Lung (tissue), 12 donors: ENCODE measurements around the gene CTXND1. TPM values are rescaled to one million over a fixed set of nuclear protein-coding genes. Genes with fewer than 3 reads are reported as not detected.

Source experiments
- ATAC-seq: fragments of 200-7000 bp; cut with Tn5 transposase; one replicate; pipeline ENCODE4 v1.9.1; 2020; ENCODE audit warnings: moderate number of reproducible peaks; ENCODE audit not compliant: insufficient read depth, low FRiP score
- DNase-seq, 3 donors: peaks; one replicate each; pipeline ENCODE4 v3.0.0-alpha.2; 2013 to 2017
- H3K27ac ChIP-seq, 2 donors: one replicate each; pipeline ENCODE4 v1.5.1; 2013; ENCODE audit warnings: mild to moderate bottlenecking in 2 of 2, moderate library complexity in 2 of 2, control low read depth in 1 of 2, inconsistent platforms in 1 of 2, low read depth in 1 of 2, low read length in 1 of 2
- H3K27me3 ChIP-seq, 3 donors: one replicate each; pipeline ENCODE4 v1.5.1; 2013; ENCODE audit warnings: low read length in 2 of 3; ENCODE audit not compliant: control insufficient read depth in 3 of 3, insufficient read depth in 3 of 3
- H3K36me3 ChIP-seq, 4 donors: one replicate each; pipeline ENCODE4 v1.5.1; 2013; ENCODE audit warnings: low read length in 4 of 4, mild to moderate bottlenecking in 1 of 4, moderate library complexity in 1 of 4; ENCODE audit not compliant: control insufficient read depth in 4 of 4, insufficient read depth in 4 of 4
- H3K4me1 ChIP-seq, 5 donors: one replicate each; pipeline ENCODE4 v1.5.1; 2013; ENCODE audit warnings: low read length in 5 of 5, mild to moderate bottlenecking in 2 of 5, moderate library complexity in 1 of 5; ENCODE audit not compliant: control insufficient read depth in 5 of 5, insufficient read depth in 5 of 5
- H3K4me3 ChIP-seq: one replicate; pipeline ENCODE4 v1.5.1; 2013; ENCODE audit warnings: mild to moderate bottlenecking, control low read depth, moderate library complexity
- H3K9ac ChIP-seq, 2 donors: one replicate each; pipeline ENCODE4 v1.5.1; 2013; ENCODE audit warnings: low read length in 2 of 2, control low read depth in 1 of 2; ENCODE audit not compliant: insufficient read depth in 1 of 2
- H3K9me3 ChIP-seq, 4 donors: one replicate each; pipeline ENCODE4 v1.5.1; 2013; ENCODE audit warnings: low read length in 3 of 4, mild to moderate bottlenecking in 1 of 4, moderate library complexity in 1 of 4; ENCODE audit not compliant: control insufficient read depth in 4 of 4, insufficient read depth in 3 of 4
- CTCF ChIP-seq: IDR thresholded peaks from 2 replicates; pipeline ENCODE4 v1.5.1; 2012; ENCODE audit warnings: mild to moderate bottlenecking; ENCODE audit errors: control extremely low read depth, extremely low read depth
- WGBS, 2 donors: extraction: QIAGEN DNeasy Blood & Tissue Kit; methylation state at CpG; one replicate each; pipeline ENCODE4 v1.1.7; 2013; 5-methylcytosine and 5-hydroxymethylcytosine counted together
- polyA plus RNA-seq, 2 donors: library from polyadenylated mRNA; stranded (reverse); fragments of 200-250 nt; gene quantifications; one replicate each; pipeline ENCODE4 v1.2.1, GENCODE V29; 2013
- total RNA-seq, 2 donors: library from RNA; depleted of rRNA in 1 of 2; stranded (reverse); fragments of >200 nt in 1 of 2; gene quantifications; one replicate each; pipeline ENCODE4 v1.2.1, GENCODE V29; 2014 to 2021
- donor health status: control.
- donor health status: control.
- donor health status: Bipolar disorder and iron deficiency.
- donor health status: healthy.
- donor health status: DM: yes; HTN: yes; CAD: no.

The CTXND1 gene
- total and polyA plus RNA-seq, 4 donors: 0.10 to 2.4 (median 1.5) TPM

GRCh38 chr15:80259942-80260510 lies 8.0 kb upstream of the CTXND1 start:
- no peaks in the 10 kb centered on the region for H3K36me3 ChIP-seq
- ATAC-seq: no peak
- TF ChIP-seq CTCF: no peak
- DNase-seq: peak in 1 of 3 donors; percentile 7
- no peak overlapping the region for H3K27ac ChIP-seq
- H3K9ac ChIP-seq: no peak overlapping the region
- no peak overlapping the region for H3K4me3 ChIP-seq
- 78 to 90% methylated on average over 1 of the region's 1 CpG for WGBS, 2 donors
- H3K27me3 ChIP-seq: peaks cover 0 to 27% (median 6%) of the 10 kb centered on the region in 3 donors
- peaks cover 0 to 3% (median 0%) of the 10 kb centered on the region in 4 donors for H3K9me3 ChIP-seq
- peaks cover 0 to 9% (median 0%) of the 10 kb centered on the region in 5 donors for H3K4me1 ChIP-seq

GRCh38 chr15:80251428-80252120 lies 439 bp downstream of the CTXND1 start:
- DNase-seq (peak; percentile 38 to 60 (median 39)), ATAC-seq (no peak)
- Histone ChIP-seq H3K9me3 (no peaks in the 10 kb centered on the region), H3K27me3 (peaks cover 0 to 47% (median 14%) of the 10 kb centered on the region in 3 donors), H3K9ac (peak overlapping the region in 1 of 2 donors; percentile 53), H3K27ac (peak overlapping the region in 1 of 2 donors; percentile 65), H3K36me3 (no peaks in the 10 kb centered on the region), H3K4me3 (peak overlapping the region; percentile 34), H3K4me1 (peaks cover 0 to 14% (median 3%) of the 10 kb centered on the region in 5 donors)
- 1 to 2% methylated on average over 63 to 79 of the region's 79 CpGs for WGBS, 2 donors
- no peak for TF ChIP-seq CTCF

GRCh38 chr15:80250614-80251427 lies 1.2 kb downstream of the CTXND1 start:
- TF ChIP-seq CTCF: no peak
- Histone ChIP-seq H3K9me3 (no peaks in the 10 kb centered on the region), H3K4me3 (no peak overlapping the region), H3K27ac (peak overlapping the region in 1 of 2 donors; percentile 65), H3K9ac (peak overlapping the region in 1 of 2 donors; percentile 53), H3K27me3 (peaks cover 0 to 44% (median 14%) of the 10 kb centered on the region in 3 donors), H3K4me1 (peaks cover 0 to 22% (median 3%) of the 10 kb centered on the region in 5 donors), H3K36me3 (no peaks in the 10 kb centered on the region)
- 66 to 77% methylated on average over 20 of the region's 20 CpGs for WGBS, 2 donors
- DNase-seq: peak in 2 of 3 donors; percentile 23 to 33
- no peak for ATAC-seq
